ENCODE measurements around the gene SAPCD2. TPM values are rescaled to one million over a fixed set of nuclear protein-coding genes. Genes with fewer than 3 reads are reported as not detected.

Gene SAPCD2
- total and polyA plus RNA-seq, 2 experiments from 2014 or later, result 13.4 to 60.3 TPM

DNA sequence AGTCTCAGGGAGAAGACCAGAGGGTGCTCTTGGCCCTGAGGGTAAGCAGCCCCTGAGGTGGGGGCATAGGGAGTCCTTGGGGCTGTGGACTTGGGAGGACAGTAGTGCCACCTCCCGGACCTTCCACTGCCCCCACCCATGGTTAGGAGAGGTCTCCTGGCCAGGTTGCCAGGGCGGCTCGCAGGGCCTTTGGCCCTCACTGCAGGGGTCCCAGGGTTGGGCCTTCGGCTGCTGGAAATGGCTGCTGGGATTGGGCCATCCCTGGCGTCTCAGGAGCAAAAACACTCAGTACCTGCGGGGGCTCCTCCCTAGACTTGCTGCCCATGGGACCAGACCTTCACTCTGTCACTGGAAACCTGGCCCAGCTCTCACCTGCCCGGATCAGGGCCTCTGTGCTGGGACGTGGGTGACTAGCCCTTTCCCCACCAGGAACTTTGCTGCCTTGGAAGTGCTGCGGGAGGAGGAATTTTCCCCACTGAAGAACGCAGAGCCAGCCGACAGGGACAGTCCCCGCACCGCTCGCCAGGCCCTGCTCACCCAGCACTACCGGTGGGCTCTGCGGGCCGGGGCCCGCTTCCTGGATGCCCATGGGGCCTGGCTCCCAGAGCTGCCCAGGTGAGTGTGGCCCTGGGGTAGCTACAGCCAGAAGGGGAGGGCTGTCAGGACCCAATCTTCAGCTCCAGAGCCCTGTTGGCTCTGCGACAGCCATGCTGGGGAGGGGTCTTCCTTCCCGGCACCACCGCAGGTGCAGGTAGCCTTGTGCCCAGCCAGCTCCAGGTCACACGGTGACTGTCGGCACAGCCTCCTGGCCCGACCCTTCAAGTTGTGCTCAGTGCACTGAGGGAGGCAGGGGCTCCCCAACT lies 10.1 kb upstream of the SAPCD2 start:
- peaks cover 42% of the 10 kb centered on the region for H3K27me3 ChIP-seq (ENCODE audit: insufficient read depth)
- Mint-ChIP-seq H3K27ac (no peak overlapping the region), H3K36me3 (ENCODE audit: low read depth) (no peaks in the 10 kb centered on the region), H3K4me3 (no peak overlapping the region; the same call in 2 of the 3 replicates), H3K9me3 (no peaks in the 10 kb centered on the region), H3K27me3 (ENCODE audit: insufficient read depth, low read depth, poor library complexity) (peaks cover 45% of the 10 kb centered on the region), H3K4me1 (peaks cover 4% of the 10 kb centered on the region; the same call in 2 of the 3 replicates)
- H3K27ac ChIP-seq (ENCODE audit: low read depth), result no peak overlapping the region
- H3K4me3 ChIP-seq, result no peak overlapping the region
- peaks cover 15% of the 10 kb centered on the region for H3K4me1 ChIP-seq (ENCODE audit: insufficient read depth)
- DNase-seq (ENCODE audit: low spot score) (no peak), ATAC-seq (no peak)
- no peak overlapping the region for H3K4me2 ChIP-seq
- no peak for TF ChIP-seq JUNB (IDR thresholded peaks at IDR 0.05; ENCODE audit: unreplicated experiment)
- no peak for TF ChIP-seq REST (IDR thresholded peaks at IDR 0.05; ENCODE audit: unreplicated experiment)
- TF ChIP-seq NANOG (IDR thresholded peaks at IDR 0.05; ENCODE audit: borderline replicate concordance), result no peak
- TF ChIP-seq CREB1 (CRISPR knock-in tag; IDR thresholded peaks at IDR 0.05; ENCODE audit: low read depth), result no peak
- no peak for TF ChIP-seq CTCF (conservative IDR thresholded peaks at IDR 0.05; ENCODE audit: low read depth in 2 of 2)
- no peak for TF ChIP-seq POLR2AphosphoS5 (IDR thresholded peaks at IDR 0.05; ENCODE audit: low read depth)
- TF ChIP-seq, protein P1, sequence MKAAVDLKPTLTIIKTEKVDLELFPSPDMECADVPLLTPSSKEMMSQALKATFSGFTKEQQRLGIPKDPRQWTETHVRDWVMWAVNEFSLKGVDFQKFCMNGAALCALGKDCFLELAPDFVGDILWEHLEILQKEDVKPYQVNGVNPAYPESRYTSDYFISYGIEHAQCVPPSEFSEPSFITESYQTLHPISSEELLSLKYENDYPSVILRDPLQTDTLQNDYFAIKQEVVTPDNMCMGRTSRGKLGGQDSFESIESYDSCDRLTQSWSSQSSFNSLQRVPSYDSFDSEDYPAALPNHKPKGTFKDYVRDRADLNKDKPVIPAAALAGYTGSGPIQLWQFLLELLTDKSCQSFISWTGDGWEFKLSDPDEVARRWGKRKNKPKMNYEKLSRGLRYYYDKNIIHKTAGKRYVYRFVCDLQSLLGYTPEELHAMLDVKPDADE (IDR thresholded peaks at IDR 0.05), result no peak
- no peak for TF ChIP-seq ZNF114 (CRISPR knock-in tag; IDR thresholded peaks at IDR 0.05)
- TF ChIP-seq EZH2 (IDR thresholded peaks at IDR 0.05; ENCODE audit: low read depth, unreplicated experiment), result no peak
- no peak for TF ChIP-seq ZNF331 (CRISPR knock-in tag; IDR thresholded peaks at IDR 0.05; ENCODE audit: low read depth)
- TF ChIP-seq, protein P2, sequence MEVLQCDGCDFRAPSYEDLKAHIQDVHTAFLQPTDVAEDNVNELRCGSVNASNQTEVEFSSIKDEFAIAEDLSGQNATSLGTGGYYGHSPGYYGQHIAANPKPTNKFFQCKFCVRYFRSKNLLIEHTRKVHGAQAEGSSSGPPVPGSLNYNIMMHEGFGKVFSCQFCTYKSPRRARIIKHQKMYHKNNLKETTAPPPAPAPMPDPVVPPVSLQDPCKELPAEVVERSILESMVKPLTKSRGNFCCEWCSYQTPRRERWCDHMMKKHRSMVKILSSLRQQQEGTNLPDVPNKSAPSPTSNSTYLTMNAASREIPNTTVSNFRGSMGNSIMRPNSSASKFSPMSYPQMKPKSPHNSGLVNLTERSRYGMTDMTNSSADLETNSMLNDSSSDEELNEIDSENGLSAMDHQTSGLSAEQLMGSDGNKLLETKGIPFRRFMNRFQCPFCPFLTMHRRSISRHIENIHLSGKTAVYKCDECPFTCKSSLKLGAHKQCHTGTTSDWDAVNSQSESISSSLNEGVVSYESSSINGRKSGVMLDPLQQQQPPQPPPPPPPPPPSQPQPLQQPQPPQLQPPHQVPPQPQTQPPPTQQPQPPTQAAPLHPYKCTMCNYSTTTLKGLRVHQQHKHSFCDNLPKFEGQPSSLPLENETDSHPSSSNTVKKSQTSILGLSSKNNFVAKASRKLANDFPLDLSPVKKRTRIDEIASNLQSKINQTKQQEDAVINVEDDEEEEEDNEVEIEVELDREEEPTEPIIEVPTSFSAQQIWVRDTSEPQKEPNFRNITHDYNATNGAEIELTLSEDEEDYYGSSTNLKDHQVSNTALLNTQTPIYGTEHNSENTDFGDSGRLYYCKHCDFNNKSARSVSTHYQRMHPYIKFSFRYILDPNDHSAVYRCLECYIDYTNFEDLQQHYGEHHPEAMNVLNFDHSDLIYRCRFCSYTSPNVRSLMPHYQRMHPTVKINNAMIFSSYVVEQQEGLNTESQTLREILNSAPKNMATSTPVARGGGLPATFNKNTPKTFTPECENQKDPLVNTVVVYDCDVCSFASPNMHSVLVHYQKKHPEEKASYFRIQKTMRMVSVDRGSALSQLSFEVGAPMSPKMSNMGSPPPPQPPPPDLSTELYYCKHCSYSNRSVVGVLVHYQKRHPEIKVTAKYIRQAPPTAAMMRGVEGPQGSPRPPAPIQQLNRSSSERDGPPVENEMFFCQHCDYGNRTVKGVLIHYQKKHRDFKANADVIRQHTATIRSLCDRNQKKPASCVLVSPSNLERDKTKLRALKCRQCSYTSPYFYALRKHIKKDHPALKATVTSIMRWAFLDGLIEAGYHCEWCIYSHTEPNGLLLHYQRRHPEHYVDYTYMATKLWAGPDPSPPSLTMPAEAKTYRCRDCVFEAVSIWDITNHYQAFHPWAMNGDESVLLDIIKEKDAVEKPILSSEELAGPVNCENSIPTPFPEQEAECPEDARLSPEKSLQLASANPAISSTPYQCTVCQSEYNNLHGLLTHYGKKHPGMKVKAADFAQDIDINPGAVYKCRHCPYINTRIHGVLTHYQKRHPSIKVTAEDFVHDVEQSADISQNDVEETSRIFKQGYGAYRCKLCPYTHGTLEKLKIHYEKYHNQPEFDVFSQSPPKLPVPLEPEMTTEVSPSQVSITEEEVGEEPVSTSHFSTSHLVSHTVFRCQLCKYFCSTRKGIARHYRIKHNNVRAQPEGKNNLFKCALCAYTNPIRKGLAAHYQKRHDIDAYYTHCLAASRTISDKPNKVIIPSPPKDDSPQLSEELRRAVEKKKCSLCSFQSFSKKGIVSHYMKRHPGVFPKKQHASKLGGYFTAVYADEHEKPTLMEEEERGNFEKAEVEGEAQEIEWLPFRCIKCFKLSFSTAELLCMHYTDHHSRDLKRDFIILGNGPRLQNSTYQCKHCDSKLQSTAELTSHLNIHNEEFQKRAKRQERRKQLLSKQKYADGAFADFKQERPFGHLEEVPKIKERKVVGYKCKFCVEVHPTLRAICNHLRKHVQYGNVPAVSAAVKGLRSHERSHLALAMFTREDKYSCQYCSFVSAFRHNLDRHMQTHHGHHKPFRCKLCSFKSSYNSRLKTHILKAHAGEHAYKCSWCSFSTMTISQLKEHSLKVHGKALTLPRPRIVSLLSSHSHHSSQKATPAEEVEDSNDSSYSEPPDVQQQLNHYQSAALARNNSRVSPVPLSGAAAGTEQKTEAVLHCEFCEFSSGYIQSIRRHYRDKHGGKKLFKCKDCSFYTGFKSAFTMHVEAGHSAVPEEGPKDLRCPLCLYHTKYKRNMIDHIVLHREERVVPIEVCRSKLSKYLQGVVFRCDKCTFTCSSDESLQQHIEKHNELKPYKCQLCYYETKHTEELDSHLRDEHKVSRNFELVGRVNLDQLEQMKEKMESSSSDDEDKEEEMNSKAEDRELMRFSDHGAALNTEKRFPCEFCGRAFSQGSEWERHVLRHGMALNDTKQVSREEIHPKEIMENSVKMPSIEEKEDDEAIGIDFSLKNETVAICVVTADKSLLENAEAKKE (CRISPR knock-in tag; IDR thresholded peaks at IDR 0.05), result no peak
- no peak for TF ChIP-seq STAT1 (IDR thresholded peaks at IDR 0.05; ENCODE audit: unreplicated experiment)
- no peak for TF ChIP-seq EZH2phosphoT487 (IDR thresholded peaks at IDR 0.05; ENCODE audit: unreplicated experiment)
- 0 out of 2 replicates have a peak, but pooled peaks cover 6% of the 10 kb centered on the region for H4K20me1 ChIP-seq (replicated peaks; ENCODE audit: insufficient read depth)
- H3K79me2 ChIP-seq (replicated peaks; ENCODE audit: insufficient read depth), result no peaks in the 10 kb centered on the region
- H3K9me2 ChIP-seq (ENCODE audit: insufficient read depth), result no peaks in the 10 kb centered on the region
- peaks cover 22% of the 10 kb centered on the region for H3F3A ChIP-seq (replicated peaks; ENCODE audit: low read depth)
- no peak overlapping the region for H2AFZ ChIP-seq
- no peaks in the 10 kb centered on the region for H3K36me3 ChIP-seq (ENCODE audit: insufficient read depth)
